NCI-H187 treated with DMSO at 0.1 percent for 48 hours (cell line): Measurements from ENCODE around the gene THOP1.

Source experiments
- DNase-seq: peaks from one replicate; lab custom pipeline; 2025; lab: John Stamatoyannopoulos, UW

The THOP1 gene

GRCh38 chr19:2854849-2855248 lies 69.5 kb downstream of the THOP1 start:
- DNase-seq = no peak

- DNase-seq = no peak
These were observed 71.3 kb downstream of the THOP1 start for GRCh38 chr19:2856457-2857050.

GRCh38 chr19:2858864-2859263 lies 73.6 kb downstream of the THOP1 start:
- no peak for DNase-seq

- no peak for DNase-seq
These were observed 78.5 kb downstream of the THOP1 start for GRCh38 chr19:2863816-2864215.
